HG03558 (cell line): ENCODE data around the gene ITGA8.
"Not testable (repeated sequence)": the region's sequence is repeated elsewhere in the genome, so short reads cannot be mapped to it uniquely, and the experiment has no call there.

Experiments
- ATAC-seq: cut with Tn5 transposase; IDR thresholded peaks from one replicate; pipeline ENCODE4 v1.9.1; 2021; ENCODE audit warnings: moderate number of reproducible peaks; ENCODE audit not compliant: unreplicated experiment; ENCODE audit errors: extremely low read depth

Gene ITGA8

GRCh38 chr10:15571575-15571974 is 148.1 kb downstream of the ITGA8 start:
- ATAC-seq: no peak

GRCh38 chr10:15570738-15571339 is 148.9 kb downstream of the ITGA8 start:
- ATAC-seq: no peak

- no peak for ATAC-seq
Measured at GRCh38 chr10:15567952-15568351, 151.8 kb downstream of the ITGA8 start.

- ATAC-seq: no peak
Measured at GRCh38 chr10:15563246-15563645, 156.5 kb downstream of the ITGA8 start.

- no peak for ATAC-seq
Measured at GRCh38 chr10:15562578-15562977, 157.1 kb downstream of the ITGA8 start.

GRCh38 chr10:15562116-15562515 is 157.6 kb downstream of the ITGA8 start:
- ATAC-seq: no peak

- ATAC-seq: no peak
Measured at GRCh38 chr10:15558136-15558535, 161.6 kb downstream of the ITGA8 start.

- ATAC-seq: not testable (repeated sequence)
Measured at GRCh38 chr10:15557168-15557567, 162.6 kb downstream of the ITGA8 start.

GRCh38 chr10:15550950-15551349 is 168.8 kb downstream of the ITGA8 start:
- no peak for ATAC-seq

- ATAC-seq: no peak
Measured at GRCh38 chr10:15548331-15548730, 171.4 kb downstream of the ITGA8 start.

GRCh38 chr10:15546606-15547005 is 173.1 kb downstream of the ITGA8 start:
- no peak for ATAC-seq

- no peak for ATAC-seq
Measured at GRCh38 chr10:15545884-15546283, 173.8 kb downstream of the ITGA8 start.

- no peak for ATAC-seq
Measured at GRCh38 chr10:15545266-15545665, 174.5 kb downstream of the ITGA8 start.

GRCh38 chr10:15543994-15544393 is 175.7 kb downstream of the ITGA8 start:
- no peak for ATAC-seq

GRCh38 chr10:15542817-15543216 is 176.9 kb downstream of the ITGA8 start:
- no peak for ATAC-seq

GRCh38 chr10:15541376-15541775 is 178.3 kb downstream of the ITGA8 start:
- ATAC-seq: no peak

- no peak for ATAC-seq
Measured at GRCh38 chr10:15540727-15541126, 179.0 kb downstream of the ITGA8 start.

GRCh38 chr10:15539262-15539661 is 180.5 kb downstream of the ITGA8 start:
- ATAC-seq: no peak

GRCh38 chr10:15534928-15535538 is 184.7 kb downstream of the ITGA8 start:
- not testable (repeated sequence) for ATAC-seq

GRCh38 chr10:15531927-15532722 is 187.6 kb downstream of the ITGA8 start:
- no peak for ATAC-seq

- ATAC-seq: no peak
Measured at GRCh38 chr10:15528859-15529239, 190.9 kb downstream of the ITGA8 start.
